Left ventricle myocardium inferior (tissue), 1 donor: ENCODE measurements around the gene IFT20. TPM values are rescaled to one million over a fixed set of nuclear protein-coding genes. Genes with fewer than 3 reads are reported as not detected.
"Not testable (repeated sequence)": the region's sequence is repeated elsewhere in the genome, so short reads cannot be mapped to it uniquely, and the experiment has no call there.

ENCODE experiments used
- DNase-seq: peaks from one replicate; pipeline ENCODE4 v3.0.0-alpha.2; 2020
- H3K27ac ChIP-seq: fragments of 200-600 bp; replicated peaks from 2 replicates; pipeline ENCODE4 v1.8.0; 2021
- H3K27me3 ChIP-seq: fragments of 200-600 bp; 2 replicates; pipeline ENCODE4 v1.8.0; 2021; ENCODE audit warnings: low read depth
- H3K36me3 ChIP-seq: fragments of 200-600 bp; 2 replicates; pipeline ENCODE4 v1.8.0; 2021
- H3K4me1 ChIP-seq: fragments of 200-600 bp; 2 replicates; pipeline ENCODE4 v1.8.0; 2021
- H3K4me3 ChIP-seq: fragments of 200-600 bp; 2 replicates; pipeline ENCODE4 v1.8.0; 2021; ENCODE audit warnings: mild to moderate bottlenecking, moderate library complexity
- H3K9me3 ChIP-seq: fragments of 200-600 bp; replicated peaks from 2 replicates; pipeline ENCODE4 v1.8.0; 2021
- CTCF ChIP-seq: fragments of 200-600 bp; IDR thresholded peaks from 2 replicates; pipeline ENCODE4 v1.8.0; 2021; ENCODE audit warnings: antibody characterized with exemption, mild to moderate bottlenecking, borderline replicate concordance
- intact Hi-C: fragments of 100-400 bp; cut with micrococcal nuclease; formaldehyde crosslinking; loops from one replicate; pipeline ENCODE4 v1.11.0; 2022
- total RNA-seq: library from RNA; stranded (reverse); fragmentation: NEBNext Ultra II Directional; extraction: Animal tissue kit (Norgen Biotek cat#: 25700); gene quantifications from one replicate; pipeline ENCODE4 v1.2.1, GENCODE V29; 2021
- donor health status: DM: no; HTN: yes; CAD: no; lungs with severe emphysema.

The IFT20 gene
- total RNA-seq, 1 donor from 2014 or later, result 14.3 TPM

DNA sequence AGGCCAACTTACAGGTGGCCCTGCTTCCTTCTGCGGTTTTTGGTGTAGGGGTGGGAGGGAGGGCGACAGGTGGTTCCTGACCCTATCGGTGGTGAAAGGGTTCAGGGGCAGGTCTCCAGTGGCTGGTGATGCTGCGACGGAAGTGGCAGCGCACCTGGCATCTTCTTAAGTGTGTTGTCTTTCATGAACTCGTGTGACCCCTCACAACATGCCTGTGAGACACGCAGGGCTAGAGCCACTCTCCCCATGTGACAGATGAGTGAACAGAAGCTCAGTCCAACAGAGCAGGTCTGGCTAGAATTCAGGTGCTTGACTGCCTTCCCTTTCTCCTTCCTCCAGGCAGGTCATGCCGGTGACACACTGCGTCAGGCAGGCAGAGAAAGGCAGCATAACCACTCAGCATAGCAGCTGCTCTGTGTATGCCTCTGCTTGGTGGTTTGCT is 8.2 kb upstream of the IFT20 start:
- H3K27me3 ChIP-seq, result no peaks in the 10 kb centered on the region
- peaks cover 79% of the 10 kb centered on the region for H3K4me1 ChIP-seq
- no peak overlapping the region for H3K4me3 ChIP-seq
- no peak for TF ChIP-seq CTCF
- H3K9me3 ChIP-seq, result no peaks in the 10 kb centered on the region
- intact Hi-C loops, result no loop called here
- no peak for DNase-seq
- H3K27ac ChIP-seq, result peak overlapping the region; percentile 44
- peaks cover 92% of the 10 kb centered on the region for H3K36me3 ChIP-seq

- no peak for TF ChIP-seq CTCF
- no peak overlapping the region for H3K4me3 ChIP-seq
- H3K27me3 ChIP-seq, result no peaks in the 10 kb centered on the region
- H3K36me3 ChIP-seq, result peaks cover 80% of the 10 kb centered on the region
- no peaks in the 10 kb centered on the region for H3K9me3 ChIP-seq
- H3K4me1 ChIP-seq, result peaks cover 80% of the 10 kb centered on the region
- intact Hi-C loops, result no loop called here
- H3K27ac ChIP-seq, result no peak overlapping the region
- DNase-seq, result no peak
These were observed 7.0 kb upstream of the IFT20 start for GRCh38 chr17:28342313-28342712.

- Histone ChIP-seq H3K9me3 (no peaks in the 10 kb centered on the region), H3K4me1 (peaks cover 80% of the 10 kb centered on the region), H3K27ac (no peak overlapping the region), H3K27me3 (no peaks in the 10 kb centered on the region), H3K36me3 (peaks cover 72% of the 10 kb centered on the region), H3K4me3 (no peak overlapping the region)
- no peak for TF ChIP-seq CTCF
- DNase-seq, result no peak
- intact Hi-C loops, result no loop called here
These were observed 6.2 kb upstream of the IFT20 start for GRCh38 chr17:28341516-28341915.

- Histone ChIP-seq H3K36me3 (peaks cover 62% of the 10 kb centered on the region), H3K27ac (no peak overlapping the region), H3K4me1 (peaks cover 78% of the 10 kb centered on the region), H3K4me3 (no peak overlapping the region), H3K27me3 (no peaks in the 10 kb centered on the region), H3K9me3 (no peaks in the 10 kb centered on the region)
- intact Hi-C loops, result no loop called here
- no peak for DNase-seq
- TF ChIP-seq CTCF, result no peak
These were observed 5.1 kb upstream of the IFT20 start for GRCh38 chr17:28340374-28340773.

GRCh38 chr17:28339431-28339830 is 4.2 kb upstream of the IFT20 start:
- Histone ChIP-seq H3K27ac (peak overlapping the region; percentile 98), H3K4me1 (peaks cover 76% of the 10 kb centered on the region), H3K36me3 (peaks cover 53% of the 10 kb centered on the region), H3K9me3 (no peaks in the 10 kb centered on the region), H3K27me3 (no peaks in the 10 kb centered on the region), H3K4me3 (peak overlapping the region; percentile 90)
- no peak for TF ChIP-seq CTCF
- intact Hi-C loops, result no loop called here
- no peak for DNase-seq

DNA sequence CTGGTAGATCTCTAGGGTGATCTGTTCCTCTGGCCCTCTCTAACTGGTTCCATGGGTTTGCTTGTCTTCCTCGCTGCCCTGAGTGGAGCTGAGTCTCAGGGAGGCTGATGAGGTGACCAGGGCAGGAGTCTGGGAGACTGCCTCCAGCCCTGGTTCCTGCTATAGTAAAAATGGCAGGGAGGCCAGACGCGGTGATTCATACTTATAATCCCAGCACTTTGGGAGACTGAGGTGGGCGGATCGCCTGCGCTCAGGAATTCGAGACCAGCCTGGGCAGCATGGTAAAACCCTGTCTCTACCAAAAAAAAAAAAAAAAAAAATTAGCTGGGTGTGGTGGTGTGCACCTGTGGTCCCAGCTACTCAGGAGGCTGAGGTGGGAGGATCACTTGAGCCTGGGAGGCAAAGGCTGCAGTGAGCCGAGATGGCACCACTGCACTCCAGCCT is 3.5 kb upstream of the IFT20 start:
- H3K27me3 ChIP-seq, intact Hi-C loops, H3K9me3 ChIP-seq, DNase-seq: not testable (repeated sequence)
- Histone ChIP-seq H3K4me1 (peaks cover 76% of the 10 kb centered on the region), H3K36me3 (peaks cover 46% of the 10 kb centered on the region), H3K27ac (peak overlapping the region; percentile 98), H3K4me3 (peak overlapping the region; percentile 90)
